ENCODE data around the gene MCHR1. TPM values are rescaled to one million over a fixed set of nuclear protein-coding genes. Genes with fewer than 3 reads are reported as not detected.
A peak's percentile ranks its signal among the peaks of the same experiment; 100 is the strongest.

Gene MCHR1
- total and polyA plus RNA-seq, 2 of the 4 experiments (the other 2 are of a cell fraction) = 1.4 to 3.2 TPM

GRCh38 chr22:40703174-40703573 lies 23.9 kb downstream of the MCHR1 start:
- Histone ChIP-seq H3K14ac (replicated peaks; ENCODE audit: low read depth, low read length) (0 out of 2 replicates have a peak overlapping the region, but pooled peaks have one; percentile 14), H3K36me3 (ENCODE audit: control insufficient read depth, insufficient read depth, low read length) (no peaks in the 10 kb centered on the region), H3K4me2 (ENCODE audit: low read depth, low read length) (no peak overlapping the region), H3K27me3 (ENCODE audit: control insufficient read depth, insufficient read depth, low read length) (no peaks in the 10 kb centered on the region), H3K9me3 (ENCODE audit: control insufficient read depth, insufficient read depth, low read length) (peaks cover 3% of the 10 kb centered on the region; the same call in 1 of the 2 replicates), H2AK9ac (replicated peaks; ENCODE audit: low read depth, low read length, poor library complexity) (no peak overlapping the region), H2BK120ac (ENCODE audit: low read depth, low read length) (no peak overlapping the region), H4K20me1 (ENCODE audit: insufficient read depth, low read length) (no peaks in the 10 kb centered on the region), H4K5ac (ENCODE audit: low read depth, low read length) (no peak overlapping the region), H2BK15ac (ENCODE audit: low read depth, low read length) (no peak overlapping the region), H2AK5ac (ENCODE audit: low read depth, low read length) (no peak overlapping the region), H3K23ac (ENCODE audit: low read depth, low read length) (no peak overlapping the region), H3K18ac (ENCODE audit: low read depth, low read length) (no peak overlapping the region), H2BK5ac (ENCODE audit: low read depth, low read length, poor library complexity, severe bottlenecking) (no peak overlapping the region), H3K9ac (ENCODE audit: low read depth, low read length) (no peak overlapping the region), H3K27ac (ENCODE audit: insufficient read depth, low read length) (no peak overlapping the region), H3K4ac (ENCODE audit: low read depth, low read length) (no peak overlapping the region), H4K8ac (ENCODE audit: low read depth in 2 of 2, low read length in 2 of 2) (no peak overlapping the region), H3K4me3 (ENCODE audit: insufficient read depth, low read depth, low read length) (no peak overlapping the region), H4K91ac (ENCODE audit: insufficient read depth, low read depth, low read length) (no peak overlapping the region), H2BK20ac (ENCODE audit: low read depth, low read length) (no peak overlapping the region), H3K79me1 (ENCODE audit: low read depth in 1 of 2, low read length in 2 of 2) (no peaks in the 10 kb centered on the region), H3K4me1 (ENCODE audit: control insufficient read depth, insufficient read depth, low read length) (no peaks in the 10 kb centered on the region), H3K9me1 (ENCODE audit: insufficient read depth, low read length) (no peaks in the 10 kb centered on the region), H2AFZ (replicated peaks; ENCODE audit: low read length, poor library complexity) (peak overlapping the region; percentile 2), H3K56ac (ENCODE audit: extremely low read depth, insufficient read depth, low read length) (no peak overlapping the region)
- in situ Hi-C loops (cut with MboI; ENCODE audit: low sequenced_read_pairs) = no loop called here
- peak; percentile 20; the same call in 1 of the 2 replicates for TF ChIP-seq USF2 (IDR thresholded peaks at IDR 0.05; ENCODE audit: low read depth, low read length)
- TF ChIP-seq NFE2L2 (IDR thresholded peaks at IDR 0.05; ENCODE audit: low read depth, low read length) = no peak
- ChIA-PET CTCF (no interaction called here), POLR2A (ENCODE audit: unreplicated experiment) (no interaction called here)
- dilution Hi-C loops (cut with HindIII; ENCODE audit: low sequenced_read_pairs, unreplicated experiment) = no loop called here
- DNase-seq (no peak), ATAC-seq (ENCODE audit: low read depth) (no peak)
- BruUV-seq (replicated peaks) = no TSS peak
- no CpG with 5 or more reads among the region's 1 CpG for WGBS, 2 experiments (ENCODE audit: extremely low coverage in 2 of 2, insufficient read length in 1 of 2)
- intact Hi-C loops (cut with micrococcal nuclease) = no loop called here
